Mesothelial cell of epicardium (in vitro differentiated cells): ENCODE data around the gene CBFA2T2. TPM values are rescaled to one million over a fixed set of nuclear protein-coding genes. Genes with fewer than 3 reads are reported as not detected.
"Not testable (repeated sequence)": the region's sequence is repeated elsewhere in the genome, so short reads cannot be mapped to it uniquely, and the experiment has no call there.

Source experiments
- DNase-seq, 2 experiments: peaks; one replicate each; pipeline ENCODE4 v3.0.0; 2021; ENCODE audit warnings: low spot score in 2 of 2; ENCODE audit not compliant: unreplicated experiment in 2 of 2
- H3K27ac Mint-ChIP-seq: 2 replicates; pipeline ENCODE4 v1.8.0; 2021; ENCODE audit warnings: mixed read lengths
- H3K27me3 Mint-ChIP-seq: 2 replicates; pipeline ENCODE4 v1.8.0; 2021; ENCODE audit warnings: low read depth, mixed read lengths
- H3K36me3 Mint-ChIP-seq: 2 replicates; pipeline ENCODE4 v1.8.0; 2021; ENCODE audit warnings: mixed read lengths
- H3K4me1 Mint-ChIP-seq: 2 replicates; pipeline ENCODE4 v1.8.0; 2021; ENCODE audit warnings: mixed read lengths
- H3K4me3 Mint-ChIP-seq: 2 replicates; pipeline ENCODE4 v1.8.0; 2021; ENCODE audit warnings: mild to moderate bottlenecking, moderate library complexity, mixed read lengths
- H3K9me3 Mint-ChIP-seq: 2 replicates; pipeline ENCODE4 v1.8.0; 2021; ENCODE audit warnings: mixed read lengths
- total RNA-seq: library from RNA; stranded (reverse); gene quantifications from 3 replicates; pipeline ENCODE4 v1.2.1, GENCODE V29; 2021
- TF ChIP-seq, protein P1 (sequence below): fragments of 200-600 bp; sonication (generic); IDR thresholded peaks from one replicate; pipeline ENCODE4 v1.5.0; 2021; ENCODE audit warnings: antibody characterized with exemption; ENCODE audit not compliant: unreplicated experiment

The CBFA2T2 gene
- total RNA-seq, 1 donor from 2014 or later = 47.2 TPM

DNA sequence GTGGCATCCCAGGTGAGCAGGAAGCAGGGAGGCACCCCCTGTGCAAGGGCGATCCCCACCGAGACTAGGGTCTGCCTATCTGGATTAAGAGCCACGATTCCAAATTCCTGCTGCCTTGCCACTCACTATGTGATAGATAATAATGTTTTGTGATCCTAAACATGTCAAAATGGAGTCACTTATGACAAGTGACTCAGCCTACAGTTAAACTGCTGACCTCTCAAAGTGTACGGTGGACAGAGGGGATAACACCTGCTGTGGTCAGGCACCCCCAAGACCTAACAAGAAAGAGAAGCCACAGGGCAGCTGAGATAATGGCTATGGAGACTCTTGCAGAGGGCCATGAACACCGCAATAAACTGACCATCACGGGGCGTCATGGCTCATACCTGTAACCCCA is 30.3 kb upstream of the CBFA2T2 start:
- Mint-ChIP-seq H3K36me3 (no peaks in the 10 kb centered on the region), H3K27ac (no peak overlapping the region), H3K4me1 (peaks cover 7% of the 10 kb centered on the region), H3K27me3 (no peaks in the 10 kb centered on the region), H3K9me3 (no peaks in the 10 kb centered on the region), H3K4me3 (no peak overlapping the region)
- no peak for DNase-seq
- TF ChIP-seq, protein P1, sequence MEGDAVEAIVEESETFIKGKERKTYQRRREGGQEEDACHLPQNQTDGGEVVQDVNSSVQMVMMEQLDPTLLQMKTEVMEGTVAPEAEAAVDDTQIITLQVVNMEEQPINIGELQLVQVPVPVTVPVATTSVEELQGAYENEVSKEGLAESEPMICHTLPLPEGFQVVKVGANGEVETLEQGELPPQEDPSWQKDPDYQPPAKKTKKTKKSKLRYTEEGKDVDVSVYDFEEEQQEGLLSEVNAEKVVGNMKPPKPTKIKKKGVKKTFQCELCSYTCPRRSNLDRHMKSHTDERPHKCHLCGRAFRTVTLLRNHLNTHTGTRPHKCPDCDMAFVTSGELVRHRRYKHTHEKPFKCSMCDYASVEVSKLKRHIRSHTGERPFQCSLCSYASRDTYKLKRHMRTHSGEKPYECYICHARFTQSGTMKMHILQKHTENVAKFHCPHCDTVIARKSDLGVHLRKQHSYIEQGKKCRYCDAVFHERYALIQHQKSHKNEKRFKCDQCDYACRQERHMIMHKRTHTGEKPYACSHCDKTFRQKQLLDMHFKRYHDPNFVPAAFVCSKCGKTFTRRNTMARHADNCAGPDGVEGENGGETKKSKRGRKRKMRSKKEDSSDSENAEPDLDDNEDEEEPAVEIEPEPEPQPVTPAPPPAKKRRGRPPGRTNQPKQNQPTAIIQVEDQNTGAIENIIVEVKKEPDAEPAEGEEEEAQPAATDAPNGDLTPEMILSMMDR = no peak

DNA sequence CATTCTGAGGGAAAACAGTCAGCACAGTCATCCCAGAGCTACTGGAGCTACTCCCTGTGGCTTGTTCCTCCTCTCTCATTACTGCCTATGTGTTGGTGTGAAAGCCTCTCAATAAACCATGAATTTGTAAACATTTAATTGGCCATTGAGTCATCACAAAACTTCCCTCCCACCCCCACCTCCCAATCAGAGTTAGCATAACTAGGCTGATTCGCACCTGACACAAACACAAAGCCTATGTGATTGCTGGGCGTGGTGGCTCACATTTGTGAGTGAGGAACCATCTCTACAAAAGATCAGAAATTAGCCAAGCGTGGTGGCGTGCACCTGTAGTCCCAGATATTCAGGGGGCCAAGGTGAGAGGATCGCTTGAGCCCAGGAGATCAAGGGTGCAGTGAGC is 29.2 kb upstream of the CBFA2T2 start:
- no peaks in the 10 kb centered on the region for H3K36me3 Mint-ChIP-seq
- H3K4me1 Mint-ChIP-seq = peaks cover 7% of the 10 kb centered on the region
- no peaks in the 10 kb centered on the region for H3K27me3 Mint-ChIP-seq
- no peaks in the 10 kb centered on the region for H3K9me3 Mint-ChIP-seq
- H3K4me3 Mint-ChIP-seq = no peak overlapping the region
- TF ChIP-seq, protein P1 = no peak
- DNase-seq = no peak
- no peak overlapping the region for H3K27ac Mint-ChIP-seq

DNA sequence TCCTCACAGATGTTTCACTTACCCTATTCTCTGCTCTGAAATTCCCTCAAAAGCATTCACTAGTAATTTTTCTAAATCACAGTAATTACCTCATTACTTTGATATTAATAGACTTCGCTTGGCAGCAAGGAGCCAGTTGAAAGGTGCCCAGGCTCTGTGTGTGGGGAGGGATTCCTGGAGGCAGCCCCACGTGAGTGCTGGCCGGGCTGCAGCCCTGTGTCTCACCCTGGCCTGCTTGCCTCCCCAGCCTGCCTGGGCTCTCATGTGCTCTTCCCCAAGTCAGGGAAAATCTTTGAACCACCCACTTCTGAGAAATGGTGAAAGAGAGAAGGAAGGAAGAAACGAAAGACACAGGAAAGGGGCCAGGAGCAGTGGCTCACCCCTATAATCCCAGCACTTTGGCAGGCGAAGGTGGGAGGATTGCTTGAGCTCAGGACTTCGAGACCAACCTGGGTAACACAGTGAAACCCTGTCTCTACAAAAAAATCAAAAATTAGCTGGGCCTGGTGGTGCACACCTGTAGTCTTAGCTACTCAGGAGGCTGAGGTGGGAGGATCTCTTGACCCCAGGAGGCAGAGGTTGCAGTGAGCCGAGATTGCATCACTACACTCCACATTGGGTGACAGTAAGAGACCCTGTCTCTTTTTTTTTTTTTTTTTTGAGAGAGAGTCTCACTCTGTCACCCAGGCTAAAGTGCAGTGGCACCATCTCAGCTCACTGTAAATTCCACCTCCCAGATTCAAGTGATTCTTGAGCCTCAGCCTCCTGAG is 26.4 kb upstream of the CBFA2T2 start:
- H3K4me1 Mint-ChIP-seq = peaks cover 7% of the 10 kb centered on the region
- H3K27me3 Mint-ChIP-seq = no peaks in the 10 kb centered on the region
- peak overlapping the region; percentile 82 for H3K27ac Mint-ChIP-seq
- no peaks in the 10 kb centered on the region for H3K36me3 Mint-ChIP-seq
- no peaks in the 10 kb centered on the region for H3K9me3 Mint-ChIP-seq
- TF ChIP-seq, protein P1 = no peak
- DNase-seq = no peak
- no peak overlapping the region for H3K4me3 Mint-ChIP-seq

DNA sequence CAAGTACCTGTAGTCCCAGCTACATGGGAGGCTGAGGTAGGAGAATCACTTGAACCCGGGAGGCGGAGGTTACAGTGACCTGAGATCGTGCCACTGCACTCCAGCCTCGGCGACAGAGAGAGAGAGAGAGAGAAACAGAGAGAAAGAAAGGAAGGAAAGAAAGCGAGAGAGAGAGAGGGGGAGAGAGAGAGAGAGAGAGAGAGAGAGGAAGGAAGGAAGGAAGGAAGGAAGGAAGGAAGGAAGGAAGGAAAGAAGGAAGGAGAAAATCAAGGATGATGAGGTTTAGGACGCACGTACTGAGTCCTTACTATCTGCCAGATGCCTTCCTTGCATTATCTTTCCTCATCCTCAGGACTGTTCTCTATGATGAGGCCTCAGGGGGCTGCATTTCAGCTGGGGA is 25.1 kb upstream of the CBFA2T2 start:
- H3K27me3 Mint-ChIP-seq, DNase-seq, H3K4me1 Mint-ChIP-seq, H3K4me3 Mint-ChIP-seq, H3K36me3 Mint-ChIP-seq, H3K9me3 Mint-ChIP-seq, H3K27ac Mint-ChIP-seq: not testable (repeated sequence)

DNA sequence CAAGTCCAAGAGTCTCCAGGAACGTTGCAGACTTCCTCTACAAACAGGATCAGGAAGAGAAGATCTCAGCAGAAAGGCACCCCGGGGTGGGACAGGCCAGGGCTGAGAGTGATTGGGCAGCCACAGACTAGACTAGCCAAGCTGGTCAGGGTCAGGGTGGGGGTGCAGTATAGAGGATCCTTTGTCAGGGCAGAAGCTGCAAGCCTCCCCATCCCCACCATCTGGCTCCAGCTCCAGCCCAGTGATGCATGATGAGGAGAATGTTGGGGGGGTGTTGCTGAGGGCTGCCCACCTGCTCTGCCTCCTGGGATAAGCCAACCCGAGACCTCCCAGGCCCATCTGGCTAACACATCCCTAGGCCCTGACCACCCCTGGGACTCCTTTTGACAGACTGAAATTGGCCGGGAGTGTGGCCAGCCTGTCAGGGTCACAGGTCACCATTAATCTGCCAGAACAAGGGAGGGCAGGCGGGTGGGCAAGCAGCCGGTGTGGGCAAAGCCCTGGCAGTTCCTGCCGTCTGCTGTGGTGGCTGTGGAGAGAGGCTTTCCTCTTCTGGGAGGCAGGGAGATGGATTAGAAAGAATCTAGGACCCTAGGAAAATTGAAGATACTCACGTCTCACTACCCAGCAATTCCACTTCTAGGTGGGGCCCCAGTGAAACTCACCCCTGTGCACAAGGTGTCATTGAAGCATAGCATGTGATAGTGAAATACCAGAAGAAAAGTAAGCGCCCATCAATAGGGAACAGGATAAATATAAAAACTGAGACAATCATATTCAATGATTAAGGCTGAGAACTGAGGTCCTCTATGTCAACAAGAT is 24.2 kb upstream of the CBFA2T2 start:
- Mint-ChIP-seq H3K27me3 (no peaks in the 10 kb centered on the region), H3K9me3 (no peaks in the 10 kb centered on the region), H3K36me3 (no peaks in the 10 kb centered on the region), H3K27ac (peak overlapping the region; percentile 48), H3K4me1 (peaks cover 7% of the 10 kb centered on the region), H3K4me3 (no peak overlapping the region)
- no peak for DNase-seq
- TF ChIP-seq, protein P1 = no peak

DNA sequence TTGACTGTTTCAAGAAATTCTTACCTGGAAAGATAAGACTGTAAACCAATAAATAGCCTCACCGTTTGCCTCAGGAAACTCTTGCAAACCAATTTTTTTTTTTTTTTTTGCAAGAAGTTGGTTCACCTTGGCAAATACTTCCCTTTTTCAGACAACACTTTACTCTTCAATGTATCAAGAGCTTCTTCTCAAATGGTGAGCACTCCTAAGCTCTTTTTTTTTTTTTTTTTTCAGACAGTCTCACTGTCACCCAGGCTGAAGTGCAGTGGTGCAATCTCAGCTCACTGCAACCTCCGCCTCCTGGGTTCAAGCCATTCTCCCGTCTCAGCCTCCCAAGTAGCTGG is 23.6 kb upstream of the CBFA2T2 start:
- TF ChIP-seq, protein P1 = no peak
- Mint-ChIP-seq H3K27me3 (no peaks in the 10 kb centered on the region), H3K36me3 (no peaks in the 10 kb centered on the region), H3K4me3 (no peak overlapping the region), H3K4me1 (peaks cover 7% of the 10 kb centered on the region), H3K9me3 (no peaks in the 10 kb centered on the region), H3K27ac (no peak overlapping the region)
- DNase-seq = no peak
